OCI-LY3 (cell line): Measurements from ENCODE around the gene VCP.

Experiments
- CTCF ChIP-seq: fragments of 200-600, 300-600 bp; sonication (generic); IDR thresholded peaks from 2 replicates; pipeline ENCODE4 v1.5.1; 2014; ENCODE audit warnings: antibody characterized with exemption, low read length, low read depth
- EZH2phosphoT487 ChIP-seq: fragments of 200-600 bp; shearing (Covaris generic); IDR thresholded peaks from 2 replicates; pipeline ENCODE4 v1.6.1; 2018; ENCODE audit warnings: antibody characterized with exemption, mixed run types, low read depth

- no peak for TF ChIP-seq CTCF
- TF ChIP-seq EZH2phosphoT487 = no peak
Observed at GRCh38 chr9:35042081-35042604, 30.3 kb downstream of the VCP start.
